Ovary (tissue), 3 donors: ENCODE data around the gene FPR3.
"Not testable (repeated sequence)": the region's sequence is repeated elsewhere in the genome, so short reads cannot be mapped to it uniquely, and the experiment has no call there.

Experiments
- CTCF ChIP-seq, 3 donors: fragments of 450-650 bp in 2 of 3; fragments of 200-600 bp in 1 of 3; IDR thresholded peaks; one replicate each; pipeline versions ENCODE4 v1.5.1 to v1.8.0; 2016 to 2022; ENCODE audit warnings: antibody characterized with exemption in 3 of 3, mild to moderate bottlenecking in 1 of 3
- EP300 ChIP-seq: sonication (generic); formaldehyde crosslinking; IDR thresholded peaks from one replicate; pipeline ENCODE4 v1.6.1; 2017; ENCODE audit warnings: antibody characterized with exemption
- donor health status: DM: no; HTN: no; CAD: no.

DNA sequence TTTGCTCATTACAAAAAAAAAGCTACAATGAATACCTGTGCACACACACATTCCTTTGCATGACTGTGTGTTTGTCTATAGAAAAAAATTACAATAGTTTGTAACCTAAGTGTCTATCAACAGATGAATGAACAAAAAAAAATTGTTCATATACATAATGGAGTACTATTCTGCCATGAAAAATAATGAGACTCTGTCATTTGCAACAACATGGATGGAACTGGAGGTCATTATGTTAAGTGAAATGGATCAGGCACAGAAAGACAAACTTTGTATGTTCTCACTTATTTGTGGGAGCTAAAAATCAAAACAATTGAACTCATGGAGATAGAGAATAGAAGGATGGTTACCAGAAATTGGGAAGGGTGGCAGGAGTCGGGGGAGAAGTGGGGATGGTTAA, 18.4 kb upstream of the FPR3 start:
- TF ChIP-seq CTCF (IDR thresholded peaks at IDR 0.05); EP300: not testable (repeated sequence)
